Measurements from ENCODE around the gene IPO4. TPM values are rescaled to one million over a fixed set of nuclear protein-coding genes. Genes with fewer than 3 reads are reported as not detected.

The IPO4 gene
- total and polyA plus RNA-seq, 2 of the 8 experiments (the other 6 are each of a cell fraction or from before 2014, with no cell fraction given), result 55.5 to 108 TPM

GRCh38 chr14:24195186-24196070 lies 6.8 kb upstream of the IPO4 start, which contains the start of gene TM9SF1 (continued):
- no peak for TF ChIP-seq ZNF274 (IDR thresholded peaks at IDR 0.05; ENCODE audit: borderline replicate concordance, extremely low read depth, low read length)
- peak; percentile 65 for TF ChIP-seq TAF7 (optimal IDR thresholded peaks at IDR 0.05; ENCODE audit: borderline replicate concordance, low read depth, low read length)
- 0 out of 2 replicates have a peak, but pooled peaks have one; percentile 4 for TF ChIP-seq TEAD4 (IDR thresholded peaks at IDR 0.05; ENCODE audit: low read depth, low read length)
- no peak for TF ChIP-seq CHD7 (IDR thresholded peaks at IDR 0.05; ENCODE audit: insufficient replicate concordance, low read length)
- peak; percentile 35 for TF ChIP-seq KDM4A (IDR thresholded peaks at IDR 0.05; ENCODE audit: low read depth, low read length, severe bottlenecking)
- peak; percentile 7 to 61; a peak in 2 of 3 replicates for TF ChIP-seq POLR2A (IDR thresholded peaks at IDR 0.05; ENCODE audit: control extremely low read depth in 1 of 2, low read depth in 2 of 2, low read length in 2 of 2)
- peak in 1 of 3 experiments; percentile 8; a peak in 1 of 4 replicates for TF ChIP-seq CTCF (IDR thresholded peaks at IDR 0.05; ENCODE audit: control extremely low read depth in 1 of 3, insufficient read depth in 1 of 3, low read depth in 1 of 3, low read length in 3 of 3)

Data from H1 (cell line).